ENCODE data around the gene MPEG1. TPM values are rescaled to one million over a fixed set of nuclear protein-coding genes. Genes with fewer than 3 reads are reported as not detected.

MPEG1 gene
- polyA plus RNA-seq, 1 donor (not counting 4 experiments of a cell fraction or from before 2014, with no cell fraction given): not detected

DNA sequence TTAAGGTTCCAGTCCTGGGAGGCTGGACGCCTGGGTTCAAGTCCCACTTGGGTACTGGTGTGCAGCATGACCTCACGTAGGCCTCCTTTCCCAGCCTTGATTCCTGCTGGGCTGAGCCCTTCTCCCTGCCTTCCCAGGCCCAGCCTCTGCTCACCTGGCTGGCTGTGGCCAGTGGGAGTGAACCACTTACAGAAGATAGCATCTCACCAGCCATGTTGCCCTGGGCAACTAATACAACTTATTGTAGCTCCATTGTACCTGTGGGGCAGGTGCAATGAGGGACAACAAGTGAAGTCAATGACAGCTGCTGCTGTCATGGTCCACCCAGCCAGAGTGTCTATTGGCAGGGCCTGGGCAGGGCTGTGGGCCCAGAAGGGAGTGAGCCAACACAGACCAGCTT is 48.4 kb upstream of the MPEG1 start:
- Histone ChIP-seq H4K20me1 (ENCODE audit: control insufficient read depth, extremely low read depth, insufficient read depth, low read length) (no peaks in the 10 kb centered on the region), H3K27ac (ENCODE audit: control insufficient read depth, insufficient read depth, low read length) (no peak overlapping the region), H3K36me3 (ENCODE audit: control insufficient read depth in 2 of 2, extremely low read depth in 1 of 2, insufficient read depth in 2 of 2, low read length in 2 of 2) (no peaks in the 10 kb centered on the region), H3K9ac (ENCODE audit: control insufficient read depth, extremely low read depth, insufficient read depth, low read length) (no peak overlapping the region), H3K79me2 (ENCODE audit: control insufficient read depth, insufficient read depth, low read length) (no peaks in the 10 kb centered on the region), H3K4me2 (ENCODE audit: control insufficient read depth, extremely low read depth, insufficient read depth, low read depth, low read length) (no peak overlapping the region), H3K9me1 (ENCODE audit: control insufficient read depth, extremely low read depth, insufficient read depth, low read length) (no peaks in the 10 kb centered on the region), H3K9me3 (ENCODE audit: control insufficient read depth, low read depth, low read length) (no peaks in the 10 kb centered on the region), H2AFZ (ENCODE audit: control insufficient read depth, low read length) (no peak overlapping the region), H3K4me1 (ENCODE audit: control insufficient read depth, extremely low read depth, insufficient read depth, low read length) (no peaks in the 10 kb centered on the region), H3K27me3 (ENCODE audit: control insufficient read depth, extremely low read depth, insufficient read depth, low read length) (peaks cover 4% of the 10 kb centered on the region), H3K4me3 (ENCODE audit: control insufficient read depth in 2 of 3, extremely low read depth in 1 of 3, insufficient read depth in 2 of 3, low read depth in 1 of 3, low read length in 3 of 3) (no peak overlapping the region)
- no peak for TF ChIP-seq EZH2 (IDR thresholded peaks at IDR 0.05; ENCODE audit: low read length)
- no peak for FAIRE-seq
- DNase-seq (ENCODE audit: low read depth, low spot score): no peak
- dilution Hi-C loops (cut with MboI; ENCODE audit: extremely low pct_ligation_motif_present, low sequenced_read_pairs): no loop called here

DNA sequence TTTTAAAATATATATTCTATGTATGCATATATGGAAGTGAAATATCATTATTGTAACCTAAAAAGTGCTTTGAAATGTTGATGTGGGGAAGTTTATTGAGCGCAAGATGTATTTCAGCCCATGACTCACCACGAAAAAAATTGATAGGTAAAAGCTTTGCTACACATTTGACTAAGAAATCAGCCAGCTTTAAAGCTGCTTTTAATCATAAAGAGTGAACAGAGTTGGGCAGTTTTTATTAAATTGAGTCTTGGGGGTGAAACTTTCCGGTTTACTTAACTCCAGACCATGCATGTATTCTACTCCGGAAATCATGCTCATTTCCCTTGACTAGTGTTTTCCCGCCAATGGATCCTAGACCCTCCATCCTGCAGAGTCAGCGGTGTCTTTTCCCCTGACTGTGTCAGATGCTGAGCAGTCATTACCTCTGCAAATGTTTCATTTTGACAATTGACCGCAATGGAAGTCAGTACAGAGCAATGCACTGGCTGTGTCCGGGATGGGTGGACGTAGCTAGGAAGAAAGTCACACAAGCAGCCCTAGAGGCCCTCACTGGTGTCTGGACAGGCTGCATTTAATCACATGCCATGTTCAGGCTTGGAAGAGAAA is 47.2 kb upstream of the MPEG1 start:
- no peaks in the 10 kb centered on the region for H3K79me2 ChIP-seq (ENCODE audit: control insufficient read depth, insufficient read depth, low read length)
- no peaks in the 10 kb centered on the region for H3K9me3 ChIP-seq (ENCODE audit: control insufficient read depth, low read depth, low read length)
- H3K36me3 ChIP-seq (ENCODE audit: control insufficient read depth in 2 of 2, extremely low read depth in 1 of 2, insufficient read depth in 2 of 2, low read length in 2 of 2): no peaks in the 10 kb centered on the region
- FAIRE-seq (no peak), DNase-seq (ENCODE audit: low read depth, low spot score) (no peak)
- peaks cover 4% of the 10 kb centered on the region for H3K27me3 ChIP-seq (ENCODE audit: control insufficient read depth, extremely low read depth, insufficient read depth, low read length)
- H3K9ac ChIP-seq (ENCODE audit: control insufficient read depth, extremely low read depth, insufficient read depth, low read length): no peak overlapping the region
- dilution Hi-C loops (cut with MboI; ENCODE audit: extremely low pct_ligation_motif_present, low sequenced_read_pairs): no loop called here
- no peak overlapping the region for H3K4me3 ChIP-seq (ENCODE audit: control insufficient read depth in 2 of 3, extremely low read depth in 1 of 3, insufficient read depth in 2 of 3, low read depth in 1 of 3, low read length in 3 of 3)
- H3K4me1 ChIP-seq (ENCODE audit: control insufficient read depth, extremely low read depth, insufficient read depth, low read length): no peaks in the 10 kb centered on the region
- no peaks in the 10 kb centered on the region for H3K9me1 ChIP-seq (ENCODE audit: control insufficient read depth, extremely low read depth, insufficient read depth, low read length)
- H2AFZ ChIP-seq (ENCODE audit: control insufficient read depth, low read length): no peak overlapping the region
- no peak overlapping the region for H3K4me2 ChIP-seq (ENCODE audit: control insufficient read depth, extremely low read depth, insufficient read depth, low read depth, low read length)
- TF ChIP-seq, protein P1, sequence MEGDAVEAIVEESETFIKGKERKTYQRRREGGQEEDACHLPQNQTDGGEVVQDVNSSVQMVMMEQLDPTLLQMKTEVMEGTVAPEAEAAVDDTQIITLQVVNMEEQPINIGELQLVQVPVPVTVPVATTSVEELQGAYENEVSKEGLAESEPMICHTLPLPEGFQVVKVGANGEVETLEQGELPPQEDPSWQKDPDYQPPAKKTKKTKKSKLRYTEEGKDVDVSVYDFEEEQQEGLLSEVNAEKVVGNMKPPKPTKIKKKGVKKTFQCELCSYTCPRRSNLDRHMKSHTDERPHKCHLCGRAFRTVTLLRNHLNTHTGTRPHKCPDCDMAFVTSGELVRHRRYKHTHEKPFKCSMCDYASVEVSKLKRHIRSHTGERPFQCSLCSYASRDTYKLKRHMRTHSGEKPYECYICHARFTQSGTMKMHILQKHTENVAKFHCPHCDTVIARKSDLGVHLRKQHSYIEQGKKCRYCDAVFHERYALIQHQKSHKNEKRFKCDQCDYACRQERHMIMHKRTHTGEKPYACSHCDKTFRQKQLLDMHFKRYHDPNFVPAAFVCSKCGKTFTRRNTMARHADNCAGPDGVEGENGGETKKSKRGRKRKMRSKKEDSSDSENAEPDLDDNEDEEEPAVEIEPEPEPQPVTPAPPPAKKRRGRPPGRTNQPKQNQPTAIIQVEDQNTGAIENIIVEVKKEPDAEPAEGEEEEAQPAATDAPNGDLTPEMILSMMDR (optimal IDR thresholded peaks at IDR 0.05 in 1 of 3, IDR thresholded peaks at IDR 0.05 in 1 of 3, conservative IDR thresholded peaks at IDR 0.05 in 1 of 3; ENCODE audit: extremely low read depth in 1 of 3, insufficient read depth in 2 of 3, low read length in 3 of 3): no peak
- no peak for TF ChIP-seq EZH2 (IDR thresholded peaks at IDR 0.05; ENCODE audit: low read length)
- H4K20me1 ChIP-seq (ENCODE audit: control insufficient read depth, extremely low read depth, insufficient read depth, low read length): no peaks in the 10 kb centered on the region
- no peak overlapping the region for H3K27ac ChIP-seq (ENCODE audit: control insufficient read depth, insufficient read depth, low read length)

DNA sequence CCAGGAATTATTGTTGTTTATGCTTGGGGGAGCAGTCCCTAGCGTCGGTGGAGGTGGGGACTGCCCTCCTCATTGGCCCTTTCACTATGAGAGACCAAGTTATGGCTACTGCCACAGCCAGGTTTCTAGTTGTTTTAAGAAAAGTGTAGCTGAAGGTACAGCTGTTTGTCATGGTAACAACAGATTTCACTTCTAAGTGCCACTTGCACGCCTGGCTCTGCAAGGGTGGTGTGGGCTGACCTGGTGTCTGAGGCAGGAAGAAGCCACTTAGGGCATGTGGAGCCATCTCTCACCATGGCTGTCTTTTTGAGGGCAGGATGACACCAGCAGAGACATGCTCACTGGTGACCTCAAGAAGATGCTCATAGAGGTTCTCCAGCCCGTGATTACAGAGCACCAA is 46.3 kb upstream of the MPEG1 start:
- FAIRE-seq (no peak), DNase-seq (ENCODE audit: low read depth, low spot score) (no peak)
- no peaks in the 10 kb centered on the region for H3K79me2 ChIP-seq (ENCODE audit: control insufficient read depth, insufficient read depth, low read length)
- H3K9me1 ChIP-seq (ENCODE audit: control insufficient read depth, extremely low read depth, insufficient read depth, low read length): no peaks in the 10 kb centered on the region
- no peak overlapping the region for H3K4me3 ChIP-seq (ENCODE audit: control insufficient read depth in 2 of 3, extremely low read depth in 1 of 3, insufficient read depth in 2 of 3, low read depth in 1 of 3, low read length in 3 of 3)
- peaks cover 4% of the 10 kb centered on the region for H3K27me3 ChIP-seq (ENCODE audit: control insufficient read depth, extremely low read depth, insufficient read depth, low read length)
- no peak for TF ChIP-seq EZH2 (IDR thresholded peaks at IDR 0.05; ENCODE audit: low read length)
- TF ChIP-seq, protein P1 (optimal IDR thresholded peaks at IDR 0.05 in 1 of 3, IDR thresholded peaks at IDR 0.05 in 1 of 3, conservative IDR thresholded peaks at IDR 0.05 in 1 of 3; ENCODE audit: extremely low read depth in 1 of 3, insufficient read depth in 2 of 3, low read length in 3 of 3): no peak
- H3K36me3 ChIP-seq (ENCODE audit: control insufficient read depth in 2 of 2, extremely low read depth in 1 of 2, insufficient read depth in 2 of 2, low read length in 2 of 2): no peaks in the 10 kb centered on the region
- H2AFZ ChIP-seq (ENCODE audit: control insufficient read depth, low read length): no peak overlapping the region
- H3K9ac ChIP-seq (ENCODE audit: control insufficient read depth, extremely low read depth, insufficient read depth, low read length): no peak overlapping the region
- H3K4me2 ChIP-seq (ENCODE audit: control insufficient read depth, extremely low read depth, insufficient read depth, low read depth, low read length): no peak overlapping the region
- no peaks in the 10 kb centered on the region for H4K20me1 ChIP-seq (ENCODE audit: control insufficient read depth, extremely low read depth, insufficient read depth, low read length)
- H3K9me3 ChIP-seq (ENCODE audit: control insufficient read depth, low read depth, low read length): no peaks in the 10 kb centered on the region
- H3K4me1 ChIP-seq (ENCODE audit: control insufficient read depth, extremely low read depth, insufficient read depth, low read length): no peaks in the 10 kb centered on the region
- dilution Hi-C loops (cut with MboI; ENCODE audit: extremely low pct_ligation_motif_present, low sequenced_read_pairs): no loop called here
- no peak overlapping the region for H3K27ac ChIP-seq (ENCODE audit: control insufficient read depth, insufficient read depth, low read length)
